ENCODE results near the gene ATP10A. TPM values are rescaled to one million over a fixed set of nuclear protein-coding genes. Genes with fewer than 3 reads are reported as not detected.

ATP10A gene
- polyA plus RNA-seq, 1 donor from 2014 or later = not detected

- no peak for TF ChIP-seq CTCF (IDR thresholded peaks at IDR 0.05; ENCODE audit: poor library complexity, severe bottlenecking)
- TF ChIP-seq TAF1 (IDR thresholded peaks at IDR 0.05; ENCODE audit: low read depth) = no peak
- no peaks in the 10 kb centered on the region for H3K9me3 ChIP-seq (ENCODE audit: low read length)
- no peaks in the 10 kb centered on the region for H4K20me1 ChIP-seq (ENCODE audit: insufficient read depth)
- H3K27ac ChIP-seq (ENCODE audit: low read length) = no peak overlapping the region
- no peaks in the 10 kb centered on the region for H3K9me2 ChIP-seq (ENCODE audit: insufficient read depth, low read length)
- H3K27me3 ChIP-seq (ENCODE audit: insufficient read depth, low read depth, low read length) = no peaks in the 10 kb centered on the region
- no peak overlapping the region for H2AFZ ChIP-seq (ENCODE audit: low read depth, low read length)
- no peak overlapping the region for H3K9ac ChIP-seq (ENCODE audit: low read length)
- H3K36me3 ChIP-seq (ENCODE audit: insufficient read depth, low read length) = no peaks in the 10 kb centered on the region
- H3K4me2 ChIP-seq (ENCODE audit: low read length) = no peak overlapping the region
- H3K79me2 ChIP-seq (replicated peaks; ENCODE audit: insufficient read depth, low read length) = no peaks in the 10 kb centered on the region
- no peak overlapping the region for H3K4me3 ChIP-seq (ENCODE audit: low read length)
- no peaks in the 10 kb centered on the region for H3F3A ChIP-seq (ENCODE audit: insufficient read depth, low read length, poor library complexity, severe bottlenecking)
Measured at GRCh38 chr15:25844076-25844475, 19.1 kb downstream of the ATP10A start.

GRCh38 chr15:25839638-25840156, 23.4 kb downstream of the ATP10A start:
- H3K79me2 ChIP-seq (replicated peaks; ENCODE audit: insufficient read depth, low read length) = no peaks in the 10 kb centered on the region
- no peak for TF ChIP-seq EP300 (conservative IDR thresholded peaks at IDR 0.05; ENCODE audit: poor library complexity, severe bottlenecking)
- TF ChIP-seq MXI1 (conservative IDR thresholded peaks at IDR 0.05; ENCODE audit: poor library complexity, severe bottlenecking) = no peak
- TF ChIP-seq REST (IDR thresholded peaks at IDR 0.05; ENCODE audit: borderline replicate concordance) = no peak
- no peak for TF ChIP-seq SMC3 (conservative IDR thresholded peaks at IDR 0.05; ENCODE audit: poor library complexity)
- no peak for TF ChIP-seq CTCF (IDR thresholded peaks at IDR 0.05; ENCODE audit: poor library complexity, severe bottlenecking)
- no peak for TF ChIP-seq TAF1 (IDR thresholded peaks at IDR 0.05; ENCODE audit: low read depth)

More at GRCh38 chr15:25839638-25840156, 23.4 kb downstream of the ATP10A start:
- H3K27ac ChIP-seq (ENCODE audit: low read length) = no peak overlapping the region
- H3K9ac ChIP-seq (ENCODE audit: low read length) = no peak overlapping the region
- no peaks in the 10 kb centered on the region for H3K9me3 ChIP-seq (ENCODE audit: low read length)
- H3K4me2 ChIP-seq (ENCODE audit: low read length) = no peak overlapping the region
- no peaks in the 10 kb centered on the region for H3F3A ChIP-seq (ENCODE audit: insufficient read depth, low read length, poor library complexity, severe bottlenecking)
- no peaks in the 10 kb centered on the region for H3K9me2 ChIP-seq (ENCODE audit: insufficient read depth, low read length)
- H3K4me3 ChIP-seq (ENCODE audit: low read length) = no peak overlapping the region
- no peaks in the 10 kb centered on the region for H3K36me3 ChIP-seq (ENCODE audit: insufficient read depth, low read length)
- H4K20me1 ChIP-seq (ENCODE audit: insufficient read depth) = no peaks in the 10 kb centered on the region
- H2AFZ ChIP-seq (ENCODE audit: low read depth, low read length) = no peak overlapping the region
- H3K27me3 ChIP-seq (ENCODE audit: insufficient read depth, low read depth, low read length) = no peaks in the 10 kb centered on the region

All from neural cell (in vitro differentiated cells).